HepG2 (cell line): ENCODE data around the gene RMRP. TPM values are rescaled to one million over a fixed set of nuclear protein-coding genes. Genes with fewer than 3 reads are reported as not detected.

Experiments used
- ATAC-seq: fragments of 200-7000 bp; cut with Tn5 transposase; 3 replicates; pipeline ENCODE4 v1.9.1; 2020; ENCODE audit warnings: mild to moderate bottlenecking, moderate library complexity
- BruUV-seq: library from RNA; stranded (reverse); fragments of 400-500 nt; replicated peaks from 2 replicates; lab custom pipeline; 2021; lab: Mats Ljungman, UMichigan
- CTCF ChIA-PET: fragments of 300-600 bp; formaldehyde crosslinking; extraction: SDS; loops from one replicate; lab custom pipeline; 2021; ENCODE audit warnings: low total read pairs, inconsistent platforms, low intra/inter-chr PET ratio; lab: Yijun Ruan, JAX
- POLR2A ChIA-PET: fragments of 350-600 bp; sonication (Branson Sonifier 250); formaldehyde crosslinking; loops from one replicate; lab custom pipeline; 2020; ENCODE audit warnings: antibody characterized with exemption, inconsistent platforms; lab: Yijun Ruan, JAX
- DNase-seq: peaks from one replicate; pipeline ENCODE4 v3.0.0-alpha.2; 2015; ENCODE audit warnings: low spot score
- FAIRE-seq: peaks from 3 replicates; lab custom pipeline; 2011; peaks lifted over from hg19 to GRCh38; lab: Jason Lieb, UNC
- H2AFZ ChIP-seq: one replicate; pipeline ENCODE4 v1.6.1; 2011; ENCODE audit warnings: low read length, inconsistent platforms
- H3K27ac ChIP-seq: fragments of 300-600 bp; 3 replicates; pipeline ENCODE4 v1.8.0; 2011; ENCODE audit warnings: mixed run types, mild to moderate bottlenecking, mixed read lengths, low read length, inconsistent platforms; ENCODE audit not compliant: insufficient read depth; ENCODE audit errors: extremely low read length
- H3K27me3 ChIP-seq, 2 experiments: fragments of 200-600 bp in 1 of 2; 2 replicates in 1 of 2; 3 replicates in 1 of 2; pipeline versions ENCODE4 v1.6.0 to v1.8.0; 2011; ENCODE audit warnings: low read length in 2 of 2, mild to moderate bottlenecking in 2 of 2, moderate library complexity in 2 of 2, inconsistent platforms in 1 of 2; ENCODE audit not compliant: insufficient read depth in 2 of 2, control insufficient read depth in 1 of 2
- H3K36me3 ChIP-seq, 2 experiments: fragments of 200-600 bp in 1 of 2; replicated peaks in 1 of 2; 2 replicates in 1 of 2; 3 replicates in 1 of 2; pipeline versions ENCODE4 v1.5.1 to v1.8.0; 2011; ENCODE audit warnings: low read length in 2 of 2, inconsistent platforms in 1 of 2; ENCODE audit not compliant: insufficient read depth in 2 of 2, control insufficient read depth in 1 of 2
- H3K4me1 ChIP-seq: 2 replicates; pipeline ENCODE4 v1.5.1; 2012; ENCODE audit warnings: low read length, inconsistent platforms; ENCODE audit not compliant: insufficient read depth
- H3K4me2 ChIP-seq: 2 replicates; pipeline ENCODE4 v1.6.0; 2011; ENCODE audit warnings: low read depth, low read length, inconsistent platforms
- H3K4me3 ChIP-seq, 3 experiments: fragments of 200-600 bp in 1 of 3; sonication (generic), shearing (Covaris generic) in 1 of 3; replicated peaks in 1 of 3; 2 replicates each; pipeline ENCODE4 v1.5.1; 2011 to 2016; ENCODE audit warnings: low read length in 3 of 3, inconsistent platforms in 2 of 3, low read depth in 2 of 3, mild to moderate bottlenecking in 2 of 3, control low read depth in 1 of 3, mixed read lengths in 1 of 3; ENCODE audit not compliant: insufficient read depth in 1 of 3
- H3K79me2 ChIP-seq: one replicate; pipeline ENCODE4 v1.6.1; 2011; ENCODE audit warnings: low read length, inconsistent platforms; ENCODE audit not compliant: insufficient read depth
- H3K9ac ChIP-seq: 2 replicates; pipeline ENCODE4 v1.6.0; 2011; ENCODE audit warnings: mild to moderate bottlenecking, low read depth, low read length, inconsistent platforms; ENCODE audit not compliant: insufficient read depth
- H3K9me3 ChIP-seq: 2 replicates; pipeline ENCODE4 v1.5.1; 2012; ENCODE audit warnings: mild to moderate bottlenecking, low read length
- H4K20me1 ChIP-seq: 2 replicates; pipeline ENCODE4 v1.6.0; 2011; ENCODE audit warnings: inconsistent platforms, mild to moderate bottlenecking, low read length, moderate library complexity; ENCODE audit not compliant: insufficient read depth
- AGO1 ChIP-seq: fragments of 200-400 bp; formaldehyde crosslinking; IDR thresholded peaks from 2 replicates; pipeline ENCODE4 v1.6.1; 2017; ENCODE audit warnings: mild to moderate bottlenecking, low read depth, low read length, moderate library complexity; ENCODE audit not compliant: poor library complexity, severe bottlenecking
- ATF5 ChIP-seq: sonication (generic); formaldehyde crosslinking; IDR thresholded peaks from 2 replicates; pipeline ENCODE4 v1.4.0; 2020; ENCODE audit warnings: mild to moderate bottlenecking, low read depth, missing genetic modification reagents
- CBX1 ChIP-seq: IDR thresholded peaks from one replicate; pipeline ENCODE4 v1.6.1; 2016; ENCODE audit warnings: antibody characterized with exemption, low read depth
- DPF2 ChIP-seq: sonication (generic); formaldehyde crosslinking; IDR thresholded peaks from 2 replicates; pipeline ENCODE4 v1.4.0; 2020; ENCODE audit warnings: mild to moderate bottlenecking, low read depth, missing genetic modification reagents, borderline replicate concordance
- EZH2 ChIP-seq: conservative IDR thresholded peaks from 2 replicates; pipeline ENCODE4 v1.6.1; 2012; ENCODE audit warnings: mild to moderate bottlenecking, low read depth, low read length, moderate library complexity
- MAFK ChIP-seq, 2 experiments: IDR thresholded peaks in 1 of 2; conservative IDR thresholded peaks in 1 of 2; 2 replicates each; pipeline ENCODE4 v1.6.1; 2011; ENCODE audit warnings: improper control_type of control experiment in 2 of 2, low read length in 2 of 2
- NCOA1 ChIP-seq: sonication (generic); formaldehyde crosslinking; IDR thresholded peaks from 2 replicates; pipeline ENCODE4 v1.9.0; 2021; ENCODE audit warnings: missing genetic modification reagents
- PAX8 ChIP-seq: sonication (generic); formaldehyde crosslinking; IDR thresholded peaks from 2 replicates; pipeline ENCODE4 v1.8.0; 2022; ENCODE audit warnings: mild to moderate bottlenecking, missing genetic modification reagents, borderline replicate concordance
- PHF5A ChIP-seq: IDR thresholded peaks from one replicate; pipeline ENCODE4 v1.6.1; 2018; ENCODE audit warnings: low read depth, missing genetic modification reagents; ENCODE audit not compliant: unreplicated experiment
- POGZ ChIP-seq: sonication (generic); formaldehyde crosslinking; IDR thresholded peaks from 2 replicates; pipeline ENCODE4 v1.4.0; 2020; ENCODE audit warnings: mild to moderate bottlenecking, missing genetic modification reagents
- SIX4 ChIP-seq: sonication (generic); formaldehyde crosslinking; IDR thresholded peaks from 2 replicates; pipeline ENCODE4 v1.4.0; 2020; ENCODE audit warnings: missing genetic modification reagents
- ZBTB21 ChIP-seq: sonication (generic); formaldehyde crosslinking; IDR thresholded peaks from 2 replicates; pipeline ENCODE4 v1.4.0; 2020; ENCODE audit warnings: missing genetic modification reagents
- ZBTB42 ChIP-seq: sonication (generic); formaldehyde crosslinking; IDR thresholded peaks from 2 replicates; pipeline ENCODE4 v1.5.0; 2020; ENCODE audit warnings: mild to moderate bottlenecking, missing genetic modification reagents
- ZFP37 ChIP-seq: sonication (generic); formaldehyde crosslinking; IDR thresholded peaks from 2 replicates; pipeline ENCODE4 v1.4.0; 2020; ENCODE audit warnings: missing genetic modification reagents, borderline replicate concordance
- ZGPAT ChIP-seq: IDR thresholded peaks from 2 replicates; pipeline ENCODE4 v1.6.1; 2016; ENCODE audit warnings: mild to moderate bottlenecking
- ZNF264 ChIP-seq: sonication (generic); formaldehyde crosslinking; IDR thresholded peaks from 2 replicates; pipeline ENCODE4 v1.4.0; 2020; ENCODE audit warnings: missing genetic modification reagents
- ZNF430 ChIP-seq: sonication (generic); formaldehyde crosslinking; IDR thresholded peaks from 2 replicates; pipeline ENCODE4 v1.9.0; 2021; ENCODE audit warnings: mild to moderate bottlenecking, missing genetic modification reagents
- ZNF703 ChIP-seq: sonication (generic); formaldehyde crosslinking; IDR thresholded peaks from 2 replicates; pipeline ENCODE4 v1.5.1; 2020; ENCODE audit warnings: missing genetic modification reagents, mild to moderate bottlenecking, moderate library complexity, borderline replicate concordance
- ZSCAN29 ChIP-seq: sonication (generic); formaldehyde crosslinking; conservative IDR thresholded peaks from 2 replicates; pipeline ENCODE4 v1.4.0; 2020; ENCODE audit warnings: mild to moderate bottlenecking, missing genetic modification reagents
- WGBS: methylation state at CpG from one replicate; pipeline ENCODE4 v1.1.6; 2017; ENCODE audit warnings: low lambda C conversion rate; 5-methylcytosine and 5-hydroxymethylcytosine counted together
- in situ Hi-C: cut with HindIII; loops from 2 replicates; pipeline ENCODE4 v1.10.0; 2017; ENCODE audit warnings: low pct_unique_long_range_greater_than_20kb; ENCODE audit not compliant: extremely low pct_ligation_motif_present
- intact Hi-C: fragments of 100-400 bp; cut with micrococcal nuclease; formaldehyde crosslinking; loops from one replicate; pipeline ENCODE4 v1.10.0; 2022; ENCODE audit not compliant: unreplicated experiment
- polyA plus RNA-seq, 8 experiments: library from polyadenylated mRNA; depleted of rRNA in 3 of 8; stranded (reverse) in 7 of 8; unstranded in 1 of 8; fragments of >200 nt; fragmentation: Illumina TruSeq in 4 of 8; extraction: Trizol in 4 of 8; gene quantifications; 2 replicates each; pipeline versions ENCODE4 v1.2.1 to v1.2.3, GENCODE V29; 2011 to 2016; ENCODE audit warnings: low read depth in 4 of 8, missing spikeins in 1 of 8, mixed read lengths in 1 of 8; ENCODE audit not compliant: insufficient read depth in 1 of 8
- total RNA-seq, 5 experiments: library from RNA; depleted of rRNA; stranded (reverse); fragments of >200 nt; fragmentation: Illumina TruSeq; extraction: Trizol; gene quantifications; 2 replicates each; pipeline ENCODE4 v1.2.3, GENCODE V29; 2016; ENCODE audit warnings: low read depth in 1 of 5

The RMRP gene
- total and polyA plus RNA-seq, 2 of the 13 experiments (the other 11 are each of a cell fraction or from before 2014, with no cell fraction given), result 51.4 to 4,025 TPM

- CTCF ChIA-PET, result no interaction called here
- ATAC-seq, result no peak
Measured at GRCh38 chr9:35636135-35636876, 21.5 kb downstream of the RMRP start.

GRCh38 chr9:35635730-35636129 is 22.1 kb downstream of the RMRP start:
- CTCF ChIA-PET, result no interaction called here
- in situ Hi-C loops, result no loop called here
- POLR2A ChIA-PET, result no interaction called here
- no peak for TF ChIP-seq POGZ (CRISPR knock-in tag)
- no peak for TF ChIP-seq ATF5 (CRISPR knock-in tag)
- TF ChIP-seq ZFP37 (CRISPR knock-in tag), result no peak
- no peak for TF ChIP-seq ZGPAT
- TF ChIP-seq DPF2 (CRISPR knock-in tag), result no peak
- TF ChIP-seq ZBTB21 (CRISPR knock-in tag), result no peak
- TF ChIP-seq CBX1, result no peak
- no peak for TF ChIP-seq NCOA1 (CRISPR knock-in tag)
- no peak for TF ChIP-seq MAFK (conservative IDR thresholded peaks at IDR 0.05 in 1 of 2, IDR thresholded peaks at IDR 0.05 in 1 of 2; ENCODE audit: low read length in 2 of 2)
- no peak for TF ChIP-seq AGO1
- TF ChIP-seq PHF5A (CRISPR knock-in tag), result no peak
- no peak for TF ChIP-seq ZNF703 (CRISPR knock-in tag)

More at GRCh38 chr9:35636135-35636876, 21.5 kb downstream of the RMRP start:
- BruUV-seq, result no TSS peak
- Histone ChIP-seq H3K4me3 (no peak overlapping the region), H2AFZ (no peak overlapping the region), H3K9ac (no peak overlapping the region), H3K9me3 (no peaks in the 10 kb centered on the region), H3K4me1 (peaks cover 7% of the 10 kb centered on the region; the same call in 1 of the 2 replicates), H3K4me2 (no peak overlapping the region), H4K20me1 (no peaks in the 10 kb centered on the region), H3K27ac (no peak overlapping the region), H3K27me3 (no peaks in the 10 kb centered on the region; a peak in 1 of 5 replicates), H3K79me2 (no peaks in the 10 kb centered on the region), H3K36me3 (no peaks in the 10 kb centered on the region)
- POLR2A ChIA-PET, result no interaction called here
- intact Hi-C loops (no loop called here), in situ Hi-C loops (no loop called here)
- TF ChIP-seq SIX4 (no peak), PAX8 (no peak), ZNF264 (CRISPR knock-in tag) (no peak), ZBTB42 (no peak), ZSCAN29 (CRISPR knock-in tag) (no peak), ZNF430 (CRISPR knock-in tag) (no peak), EZH2 (no peak)
- 59% methylated on average over 9 of the region's 9 CpGs for WGBS
- no peak for DNase-seq
- FAIRE-seq, result no peak

More at GRCh38 chr9:35635730-35636129, 22.1 kb downstream of the RMRP start:
- H3K4me3 ChIP-seq, result no peak overlapping the region
- intact Hi-C loops, result no loop called here
- H2AFZ ChIP-seq, result no peak overlapping the region
- BruUV-seq, result no TSS peak
- H3K4me2 ChIP-seq, result no peak overlapping the region
- no peak overlapping the region for H3K27ac ChIP-seq
- H3K4me1 ChIP-seq, result peaks cover 7% of the 10 kb centered on the region; the same call in 1 of the 2 replicates
- H3K79me2 ChIP-seq, result no peaks in the 10 kb centered on the region
- ATAC-seq (no peak), FAIRE-seq (no peak), DNase-seq (no peak)
- H3K27me3 ChIP-seq, result no peaks in the 10 kb centered on the region; a peak in 1 of 5 replicates
- H3K9me3 ChIP-seq, result no peaks in the 10 kb centered on the region
- no peaks in the 10 kb centered on the region for H4K20me1 ChIP-seq
- H3K36me3 ChIP-seq, result no peaks in the 10 kb centered on the region
- H3K9ac ChIP-seq, result no peak overlapping the region
